Kidney capillary endothelial cell (primary cell): ENCODE measurements around the gene TDRD9.
"Not testable (repeated sequence)": the region's sequence is repeated elsewhere in the genome, so short reads cannot be mapped to it uniquely, and the experiment has no call there.

Experiments used
- DNase-seq: peaks from one replicate; pipeline ENCODE4 v3.0.0-alpha.2; 2018; ENCODE audit warnings: low spot score

Gene TDRD9

DNA sequence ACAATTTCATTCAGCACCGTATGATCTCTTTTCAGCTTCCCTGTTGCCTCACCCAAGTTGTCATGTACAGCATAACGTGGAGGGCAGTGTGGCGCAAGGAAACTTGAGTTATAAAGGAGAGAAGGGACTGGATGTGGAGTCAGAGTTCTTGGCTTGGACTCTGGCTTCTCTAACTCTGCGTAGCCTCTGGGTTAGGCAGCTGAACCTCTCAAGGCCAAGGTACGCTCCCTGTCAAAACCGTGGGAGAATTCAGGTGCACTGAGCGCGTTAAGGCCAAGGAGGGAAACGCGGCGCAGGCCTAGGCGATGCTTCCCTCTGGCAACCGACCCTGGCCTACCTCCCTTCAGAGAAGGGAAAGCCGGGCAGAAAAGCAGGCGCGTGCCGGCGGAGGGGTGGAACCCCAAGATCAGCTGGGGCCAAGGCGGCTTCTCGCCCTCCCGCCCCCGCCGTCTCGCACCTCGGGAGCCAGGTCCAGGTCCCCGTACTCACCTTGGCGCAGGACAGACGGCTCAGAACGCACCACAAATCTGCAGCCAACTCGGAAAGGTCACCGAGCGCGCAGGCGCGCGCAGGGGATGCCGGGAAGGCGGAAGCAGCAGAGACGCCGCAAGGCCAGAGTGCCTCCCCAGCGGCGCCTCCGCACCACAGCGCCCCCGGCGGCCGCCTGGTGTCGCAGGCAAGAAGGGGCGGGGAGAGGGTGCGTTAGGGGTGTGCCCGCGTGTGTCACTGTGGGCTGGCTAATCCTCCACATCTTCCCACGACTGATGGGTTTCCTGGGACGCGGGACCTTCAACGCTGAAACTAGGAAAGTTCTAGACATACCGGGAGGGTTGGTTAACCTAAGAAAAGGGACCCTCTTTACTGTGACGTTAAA lies 7.0 kb upstream of the TDRD9 start:
- peak; percentile 96 for DNase-seq

DNA sequence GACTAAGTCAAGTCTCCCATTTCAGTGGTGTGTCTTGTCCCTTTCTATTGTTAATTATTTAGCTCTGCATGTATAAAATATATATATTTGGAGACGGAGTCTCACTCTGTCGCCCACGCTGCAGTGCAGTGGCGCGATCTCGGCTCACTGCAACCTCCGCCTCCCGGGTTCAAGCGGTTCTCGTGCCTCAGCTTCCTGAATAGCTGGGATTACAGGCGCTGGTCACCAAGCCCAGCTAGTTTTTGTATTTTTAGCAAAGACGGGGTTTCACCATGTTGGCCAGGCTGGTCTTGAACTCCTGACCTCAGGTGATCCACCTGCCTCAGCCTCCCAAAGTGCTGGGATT lies 6.4 kb upstream of the TDRD9 start:
- not testable (repeated sequence) for DNase-seq

DNA sequence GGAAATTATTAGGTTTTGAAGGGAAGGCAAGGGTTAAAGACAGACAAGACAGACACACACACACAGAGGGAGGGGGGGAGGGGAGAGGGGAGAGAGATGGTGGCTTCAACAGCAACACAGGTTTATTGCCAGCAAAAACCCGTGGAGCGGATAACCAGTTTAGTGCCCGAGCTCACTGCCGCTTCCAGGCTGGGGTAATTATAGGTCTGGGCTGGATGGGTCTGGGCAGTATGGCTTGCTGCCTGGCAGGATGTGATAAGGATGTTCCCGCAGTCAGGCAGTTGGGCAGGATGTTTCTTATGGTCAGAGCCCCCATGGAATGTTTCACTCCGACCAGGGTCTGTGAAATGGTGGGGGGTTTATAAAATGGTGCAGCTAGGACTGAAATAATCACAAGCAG lies 4.4 kb upstream of the TDRD9 start:
- peak; percentile 49 for DNase-seq

GRCh38 chr14:103925316-103925715 lies 2.9 kb upstream of the TDRD9 start:
- DNase-seq, result no peak

DNA sequence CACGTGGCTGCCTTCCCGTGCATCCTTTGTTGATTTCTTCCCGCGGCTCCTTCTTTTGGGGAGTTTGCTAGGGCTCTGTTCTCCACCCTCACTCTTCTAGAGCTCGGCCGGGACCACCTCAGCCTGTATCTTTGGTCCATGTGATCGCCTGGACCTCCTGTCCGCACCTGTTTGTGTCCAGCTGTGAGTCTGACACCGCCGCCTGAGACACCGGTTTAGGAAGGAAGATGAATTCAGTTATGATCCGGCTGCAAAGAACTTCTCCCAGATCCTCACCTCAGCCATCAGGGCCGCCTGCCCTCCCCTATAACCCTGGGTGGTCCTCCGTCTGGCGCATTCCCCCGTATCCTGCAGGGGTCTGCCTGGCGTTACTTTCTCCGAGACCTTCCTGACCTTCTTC lies 690 bp upstream of the TDRD9 start:
- no peak for DNase-seq

DNA sequence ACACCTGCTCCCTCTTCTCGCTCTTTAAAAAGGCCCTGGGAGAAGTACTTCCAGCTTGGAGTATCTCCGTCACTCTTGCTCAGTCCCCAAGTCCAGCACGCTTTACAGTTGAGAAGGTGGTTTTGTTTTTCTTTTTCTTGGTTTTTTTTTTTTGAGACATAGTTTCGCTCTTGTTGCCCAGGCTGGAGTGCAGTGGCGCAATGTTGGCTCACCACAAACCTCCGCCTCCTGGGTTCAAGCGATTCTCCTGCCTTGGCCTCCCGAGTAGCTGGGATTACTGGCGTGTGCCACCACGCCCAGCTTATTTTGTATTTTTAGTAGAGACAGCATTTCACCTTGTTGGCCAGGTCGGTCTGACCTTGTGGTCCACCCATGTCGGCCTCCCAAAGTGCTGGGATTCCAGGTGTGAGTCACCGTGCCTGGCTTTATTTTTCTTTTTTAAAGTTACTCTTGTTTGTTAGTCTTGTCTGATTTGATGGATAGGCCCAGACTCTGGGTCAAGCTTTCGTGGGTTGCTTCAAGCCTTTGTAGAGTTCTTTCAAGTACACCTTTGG lies 1.9 kb downstream of the TDRD9 start:
- no peak for DNase-seq

GRCh38 chr14:103931422-103931821 lies 3.2 kb downstream of the TDRD9 start:
- DNase-seq, result no peak

- DNase-seq, result no peak
Measured at GRCh38 chr14:103932791-103933490, 4.7 kb downstream of the TDRD9 start.

DNA sequence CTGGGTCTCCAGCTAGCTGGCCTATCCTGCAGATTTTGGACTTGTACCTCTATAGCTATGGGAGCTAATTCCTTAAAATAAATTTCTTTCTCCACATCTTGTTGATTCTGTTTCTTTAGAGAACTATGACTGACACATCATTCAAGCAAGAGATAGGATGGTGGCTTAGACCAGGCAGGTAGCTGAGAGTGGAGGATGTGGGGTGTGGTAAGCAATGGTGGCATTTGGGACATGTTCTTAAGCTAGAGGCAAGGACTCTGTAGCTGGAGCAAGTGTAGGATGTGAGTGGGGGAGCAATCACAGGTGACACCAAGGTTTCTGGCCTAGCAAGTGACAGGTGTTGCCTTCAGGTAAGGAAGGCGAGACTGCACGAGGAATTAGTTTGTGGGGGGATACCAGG lies 6.8 kb downstream of the TDRD9 start:
- DNase-seq, result no peak

DNA sequence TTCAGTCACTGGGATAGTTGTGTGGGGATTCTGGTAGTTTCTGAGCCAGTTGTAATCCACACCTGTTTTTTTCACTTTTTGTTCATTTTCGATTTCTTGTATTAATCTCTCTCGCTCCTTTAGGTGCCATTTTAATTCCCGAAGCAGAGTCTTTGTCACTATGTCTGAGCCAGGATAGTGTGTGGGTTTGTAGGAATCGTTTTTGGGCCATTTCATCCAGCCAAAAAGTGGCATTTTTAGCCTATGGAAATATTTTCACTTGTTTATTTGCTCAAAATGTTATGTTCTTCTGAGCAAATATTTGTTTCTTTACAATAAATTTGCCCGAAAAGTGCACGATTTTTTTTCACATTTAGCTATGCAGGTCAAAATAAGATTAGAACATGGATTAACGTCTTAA lies 13.2 kb downstream of the TDRD9 start:
- no peak for DNase-seq

- DNase-seq, result no peak
Measured at GRCh38 chr14:103941973-103942736, 13.9 kb downstream of the TDRD9 start, which contains the start of gene RD3L. RD3L (minus strand) TSS chr14:103942529; CDS start chr14:103941695, 834 bp downstream.

- no peak for DNase-seq
Measured at GRCh38 chr14:103943673-103944072, 15.4 kb downstream of the TDRD9 start.

- no peak for DNase-seq
Measured at GRCh38 chr14:103946975-103947374, 18.7 kb downstream of the TDRD9 start.

GRCh38 chr14:103948442-103948841 lies 20.2 kb downstream of the TDRD9 start:
- DNase-seq, result no peak

DNA sequence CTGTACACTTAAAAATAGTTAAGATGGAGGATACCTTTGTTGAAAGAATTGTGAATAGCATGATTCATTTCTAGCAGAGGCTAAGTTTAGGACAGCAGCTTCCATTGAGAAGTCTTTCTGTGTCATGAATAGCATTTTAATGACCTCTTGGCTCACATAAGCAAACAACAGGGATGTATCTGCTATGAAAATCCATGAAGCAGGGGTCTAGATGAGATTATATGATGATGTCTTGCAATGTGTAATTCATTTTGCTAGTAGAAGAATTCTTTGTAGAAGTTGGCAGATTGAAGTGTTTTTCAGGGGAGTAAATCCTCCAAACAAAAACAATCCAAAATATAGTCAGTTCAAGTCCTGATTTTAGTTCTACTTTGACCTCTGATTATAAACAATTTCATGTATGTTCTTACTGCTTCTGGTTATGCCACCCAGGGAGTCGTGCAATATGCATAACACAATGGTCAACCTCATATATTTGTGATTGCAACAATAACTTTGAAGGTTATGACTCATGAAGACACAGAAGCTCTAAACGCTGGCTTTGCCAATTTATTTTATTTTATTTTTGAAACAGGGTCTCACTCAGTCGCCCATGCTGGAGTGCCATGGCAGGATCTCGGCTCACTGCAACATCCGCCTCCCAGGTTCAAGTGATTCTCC lies 21.0 kb downstream of the TDRD9 start:
- DNase-seq, result no peak

- no peak for DNase-seq
Measured at GRCh38 chr14:103960457-103961055, 32.3 kb downstream of the TDRD9 start.

- DNase-seq, result no peak
Measured at GRCh38 chr14:103961928-103962578, 33.8 kb downstream of the TDRD9 start.

- no peak for DNase-seq
Measured at GRCh38 chr14:103966631-103967030, 38.4 kb downstream of the TDRD9 start.

GRCh38 chr14:103969961-103970360 lies 41.7 kb downstream of the TDRD9 start:
- no peak for DNase-seq

GRCh38 chr14:103973354-103973753 lies 45.1 kb downstream of the TDRD9 start:
- DNase-seq, result no peak

GRCh38 chr14:103974575-103974974 lies 46.3 kb downstream of the TDRD9 start:
- DNase-seq, result no peak
